NOMO-1 treated with dmso at 0.1 percent for 144 hours (cell line): ENCODE data around the gene TRIO.

ENCODE experiments used
- DNase-seq: peaks from one replicate; lab custom pipeline; 2025; ENCODE audit not compliant: unreplicated experiment; lab: John Stamatoyannopoulos, UW

TRIO gene

GRCh38 chr5:14219800-14220512 lies 76.8 kb downstream of the TRIO start:
- DNase-seq, result no peak

- DNase-seq, result no peak
Measured at GRCh38 chr5:14220642-14221041, 77.5 kb downstream of the TRIO start.

- DNase-seq, result no peak
Measured at GRCh38 chr5:14221732-14222131, 78.6 kb downstream of the TRIO start.

GRCh38 chr5:14222206-14222605 lies 79.1 kb downstream of the TRIO start:
- no peak for DNase-seq

- DNase-seq, result no peak
Measured at GRCh38 chr5:14223372-14223771, 80.2 kb downstream of the TRIO start.

GRCh38 chr5:14225173-14225834 lies 82.2 kb downstream of the TRIO start:
- DNase-seq, result no peak

- no peak for DNase-seq
Measured at GRCh38 chr5:14226149-14226548, 83.0 kb downstream of the TRIO start.

- DNase-seq, result no peak
Measured at GRCh38 chr5:14226554-14226953, 83.4 kb downstream of the TRIO start.

- no peak for DNase-seq
Measured at GRCh38 chr5:14226992-14227391, 83.8 kb downstream of the TRIO start.

- no peak for DNase-seq
Measured at GRCh38 chr5:14227513-14227912, 84.4 kb downstream of the TRIO start.

GRCh38 chr5:14228219-14228618 lies 85.1 kb downstream of the TRIO start:
- DNase-seq, result no peak

GRCh38 chr5:14229181-14229580 lies 86.0 kb downstream of the TRIO start:
- no peak for DNase-seq

GRCh38 chr5:14229734-14230133 lies 86.6 kb downstream of the TRIO start:
- no peak for DNase-seq

GRCh38 chr5:14231156-14231555 lies 88.0 kb downstream of the TRIO start:
- no peak for DNase-seq

- no peak for DNase-seq
Measured at GRCh38 chr5:14231890-14232289, 88.7 kb downstream of the TRIO start.

- no peak for DNase-seq
Measured at GRCh38 chr5:14234204-14234603, 91.1 kb downstream of the TRIO start.

GRCh38 chr5:14235872-14236271 lies 92.7 kb downstream of the TRIO start:
- DNase-seq, result no peak

GRCh38 chr5:14236757-14237156 lies 93.6 kb downstream of the TRIO start:
- no peak for DNase-seq

GRCh38 chr5:14237317-14238086 lies 94.4 kb downstream of the TRIO start:
- no peak for DNase-seq

GRCh38 chr5:14238272-14238671 lies 95.1 kb downstream of the TRIO start:
- no peak for DNase-seq

GRCh38 chr5:14239404-14239803 lies 96.3 kb downstream of the TRIO start:
- DNase-seq, result no peak

- no peak for DNase-seq
Measured at GRCh38 chr5:14239951-14240350, 96.8 kb downstream of the TRIO start.
